IMR-90 (cell line): Measurements from ENCODE around the gene ZDHHC17. TPM values are rescaled to one million over a fixed set of nuclear protein-coding genes. Genes with fewer than 3 reads are reported as not detected.

Experiments used
- ATAC-seq: fragments of 200-7000 bp; cut with Tn5 transposase; 2 replicates; pipeline ENCODE4 v1.9.1; 2020; ENCODE audit warnings: low read depth, mild to moderate bottlenecking, moderate library complexity
- BruUV-seq: library from RNA; stranded (reverse); fragments of 400-500 nt; replicated peaks from 2 replicates; lab custom pipeline; 2021; lab: Mats Ljungman, UMichigan
- CTCF ChIA-PET: fragments of 300-600 bp; formaldehyde crosslinking; extraction: SDS; loops from one replicate; lab custom pipeline; 2021; ENCODE audit warnings: antibody characterized with exemption; lab: Yijun Ruan, JAX
- POLR2A ChIA-PET: fragments of 300-600 bp; sonication (Branson Sonifier 250); formaldehyde crosslinking; loops from one replicate; lab custom pipeline; 2022; ENCODE audit warnings: antibody characterized with exemption; ENCODE audit not compliant: unreplicated experiment; lab: Charles Lee
- DNase-seq: peaks from one replicate; pipeline ENCODE4 v3.0.0; 2013
- H2AFZ ChIP-seq: replicated peaks from 2 replicates; pipeline ENCODE3; 2013; ENCODE audit warnings: low read length, mild to moderate bottlenecking; ENCODE audit not compliant: poor library complexity
- H2AK5ac ChIP-seq: 2 replicates; pipeline ENCODE4 v1.6.1; 2013; ENCODE audit warnings: low read depth, low read length, inconsistent platforms
- H2AK9ac ChIP-seq: replicated peaks from 2 replicates; pipeline ENCODE3; 2013; ENCODE audit warnings: mild to moderate bottlenecking, low read depth, low read length, moderate library complexity; ENCODE audit not compliant: poor library complexity
- H2BK120ac ChIP-seq: 2 replicates; pipeline ENCODE4 v1.6.1; 2013; ENCODE audit warnings: low read depth, low read length, inconsistent platforms
- H2BK15ac ChIP-seq: 3 replicates; pipeline ENCODE4 v1.6.1; 2013; ENCODE audit warnings: low read depth, low read length, inconsistent platforms
- H2BK20ac ChIP-seq: 2 replicates; pipeline ENCODE4 v1.6.1; 2013; ENCODE audit warnings: low read depth, mild to moderate bottlenecking, inconsistent platforms, low read length, moderate library complexity
- H2BK5ac ChIP-seq: 2 replicates; pipeline ENCODE4 v1.6.1; 2013; ENCODE audit warnings: mild to moderate bottlenecking, low read depth, low read length, inconsistent platforms; ENCODE audit not compliant: poor library complexity, severe bottlenecking
- H3K14ac ChIP-seq: replicated peaks from 2 replicates; pipeline ENCODE4 v1.6.1; 2013; ENCODE audit warnings: low read depth, low read length, inconsistent platforms
- H3K18ac ChIP-seq: 2 replicates; pipeline ENCODE4 v1.6.1; 2013; ENCODE audit warnings: low read depth, low read length, control low read depth
- H3K23ac ChIP-seq: 2 replicates; pipeline ENCODE4 v1.6.1; 2013; ENCODE audit warnings: low read depth, low read length, inconsistent platforms
- H3K27ac ChIP-seq: 2 replicates; pipeline ENCODE4 v1.5.1; 2013; ENCODE audit warnings: mild to moderate bottlenecking, control low read depth, low read length; ENCODE audit not compliant: insufficient read depth
- H3K27me3 ChIP-seq: 2 replicates; pipeline ENCODE4 v1.6.1; 2013; ENCODE audit warnings: low read length; ENCODE audit not compliant: control insufficient read depth, insufficient read depth
- H3K36me3 ChIP-seq: 2 replicates; pipeline ENCODE4 v1.6.1; 2013; ENCODE audit warnings: low read length, mixed read lengths; ENCODE audit not compliant: control insufficient read depth, insufficient read depth
- H3K4ac ChIP-seq: 2 replicates; pipeline ENCODE4 v1.6.1; 2013; ENCODE audit warnings: low read depth, low read length, inconsistent platforms
- H3K4me1 ChIP-seq: 2 replicates; pipeline ENCODE4 v1.6.1; 2013; ENCODE audit warnings: low read length, mixed read lengths; ENCODE audit not compliant: control insufficient read depth, insufficient read depth
- H3K4me2 ChIP-seq: 2 replicates; pipeline ENCODE4 v1.6.1; 2013; ENCODE audit warnings: low read depth, mild to moderate bottlenecking, control low read depth, low read length, moderate library complexity
- H3K4me3 ChIP-seq: 2 replicates; pipeline ENCODE4 v1.5.1; 2013; ENCODE audit warnings: low read depth, mild to moderate bottlenecking, control low read depth, low read length, moderate library complexity; ENCODE audit not compliant: insufficient read depth
- H3K56ac ChIP-seq: 2 replicates; pipeline ENCODE4 v1.6.1; 2013; ENCODE audit warnings: low read length, inconsistent platforms; ENCODE audit not compliant: insufficient read depth; ENCODE audit errors: extremely low read depth
- H3K79me1 ChIP-seq, 2 experiments: 2 replicates each; pipeline ENCODE4 v1.6.1; 2013; ENCODE audit warnings: low read length in 2 of 2, inconsistent platforms in 1 of 2, low read depth in 1 of 2
- H3K9ac ChIP-seq: 2 replicates; pipeline ENCODE4 v1.6.1; 2013; ENCODE audit warnings: low read depth, low read length, control low read depth
- H3K9me1 ChIP-seq: 2 replicates; pipeline ENCODE4 v1.6.1; 2013; ENCODE audit warnings: low read length, inconsistent platforms; ENCODE audit not compliant: insufficient read depth
- H3K9me3 ChIP-seq: 2 replicates; pipeline ENCODE4 v1.6.1; 2013; ENCODE audit warnings: low read length; ENCODE audit not compliant: control insufficient read depth, insufficient read depth
- H4K20me1 ChIP-seq: 2 replicates; pipeline ENCODE4 v1.6.1; 2013; ENCODE audit warnings: low read length, inconsistent platforms; ENCODE audit not compliant: insufficient read depth
- H4K5ac ChIP-seq: 2 replicates; pipeline ENCODE4 v1.6.1; 2013; ENCODE audit warnings: mild to moderate bottlenecking, low read depth, low read length, control low read depth
- H4K8ac ChIP-seq, 2 experiments: 2 replicates each; pipeline ENCODE4 v1.6.1; 2013; ENCODE audit warnings: low read depth in 2 of 2, low read length in 2 of 2, control low read depth in 1 of 2, inconsistent platforms in 1 of 2
- H4K91ac ChIP-seq: 2 replicates; pipeline ENCODE4 v1.6.1; 2013; ENCODE audit warnings: low read depth, low read length, inconsistent platforms; ENCODE audit not compliant: insufficient read depth
- BHLHE40 ChIP-seq: fragments of 150-350 bp; IDR thresholded peaks from 2 replicates; pipeline ENCODE4 v1.6.1; 2016; ENCODE audit warnings: mild to moderate bottlenecking, low read depth, low read length
- MAFK ChIP-seq: IDR thresholded peaks from 2 replicates; pipeline ENCODE4 v1.6.1; 2012; ENCODE audit warnings: low read depth, low read length, improper control_type of control experiment
- MXI1 ChIP-seq: IDR thresholded peaks from 2 replicates; pipeline ENCODE4 v1.6.1; 2012; ENCODE audit warnings: low read depth, mild to moderate bottlenecking, low read length, moderate library complexity, borderline replicate concordance
- SMC3 ChIP-seq: fragments of 150-350 bp; IDR thresholded peaks from 2 replicates; pipeline ENCODE4 v1.6.1; 2016; ENCODE audit warnings: low read depth, mild to moderate bottlenecking, antibody characterized with exemption, low read length, moderate library complexity
- whole genome bisulfite sequencing, 2 experiments: methylation state at CpG; one replicate each; pipeline versions ENCODE4 v1.1.5 to v1.1.7; 2013; ENCODE audit warnings: missing lambda C conversion rate in 2 of 2; ENCODE audit not compliant: insufficient read length in 1 of 2; ENCODE audit errors: extremely low coverage in 2 of 2; 5-methylcytosine and 5-hydroxymethylcytosine counted together
- dilution Hi-C: fragments of 300-500 bp; cut with HindIII; formaldehyde crosslinking; loops from one replicate; pipeline ENCODE4 v1.14.3; 2018; ENCODE audit warnings: low sequenced_read_pairs; ENCODE audit not compliant: unreplicated experiment
- in situ Hi-C: fragments of 300-500 bp; cut with MboI; formaldehyde crosslinking; loops from 3 replicates; pipeline ENCODE4 v1.14.3; 2019; ENCODE audit warnings: low sequenced_read_pairs, inconsistent platforms, mixed read lengths
- intact Hi-C: fragments of 100-400 bp; cut with micrococcal nuclease; formaldehyde crosslinking; loops from 2 replicates; pipeline ENCODE4 v1.10.0; 2022
- polyA plus RNA-seq, 3 experiments: library from polyadenylated mRNA; depleted of rRNA; stranded (reverse); fragments of >200 nt; gene quantifications; 2 replicates each; pipeline ENCODE4 v1.2.3, GENCODE V29; 2012; ENCODE audit warnings: low replicate concordance in 1 of 3
- total RNA-seq: library from RNA; depleted of rRNA; stranded (reverse); fragments of >200 nt; gene quantifications from 2 replicates; pipeline ENCODE4 v1.2.3, GENCODE V29; 2012
- TF ChIP-seq, protein P1 (sequence below): fragments of 150-350 bp; IDR thresholded peaks from 2 replicates; pipeline ENCODE4 v1.6.1; 2016; ENCODE audit warnings: low read depth, mild to moderate bottlenecking, low read length, moderate library complexity, borderline replicate concordance

The ZDHHC17 gene
- total and polyA plus RNA-seq, 2 of the 4 experiments (the other 2 are of a cell fraction): 23.3 to 125 TPM

DNA sequence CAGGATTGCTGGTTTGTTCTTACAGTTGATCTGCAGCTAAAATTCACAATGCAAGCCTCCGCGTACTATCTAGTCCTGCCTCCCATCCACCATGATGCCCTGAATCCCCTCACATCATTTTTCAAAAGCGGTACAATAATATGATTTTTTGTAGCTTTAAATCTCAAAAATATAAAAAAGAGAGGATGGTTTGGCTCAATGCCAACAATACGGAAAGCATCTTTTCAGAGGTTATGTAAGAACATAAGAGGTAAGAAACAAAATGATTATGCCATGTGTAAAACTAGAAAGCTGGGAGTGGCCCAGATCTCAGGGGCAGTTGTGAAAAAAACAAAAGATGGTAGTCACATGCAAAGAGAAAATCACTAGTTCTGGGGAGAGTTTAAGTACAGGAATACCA is 24.0 kb upstream of the ZDHHC17 start (continued):
- no peak for TF ChIP-seq SMC3
- TF ChIP-seq MXI1: no peak
- no peak for TF ChIP-seq BHLHE40

DNA sequence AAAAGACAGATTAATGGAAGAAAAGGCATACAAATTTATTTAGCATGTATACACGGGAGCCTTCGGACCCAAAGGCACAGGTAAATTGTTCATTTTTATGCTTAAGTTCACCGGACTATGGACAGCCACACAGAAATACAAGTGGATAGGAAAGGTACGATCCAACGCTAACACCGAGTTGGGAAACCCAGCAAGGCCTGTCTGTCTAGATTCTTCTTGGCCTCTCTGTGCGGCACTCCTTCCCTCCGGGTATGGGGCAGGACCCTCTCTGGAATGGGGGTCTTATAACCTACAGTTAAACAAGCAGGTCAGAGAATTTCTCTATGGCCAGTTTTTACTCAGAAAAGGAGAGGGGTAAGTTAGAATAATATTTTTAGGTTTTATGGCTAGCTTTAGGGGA is 23.4 kb upstream of the ZDHHC17 start:
- Histone ChIP-seq H3K4me3 (no peak overlapping the region), H3K14ac (no peak overlapping the region), H3K4me1 (no peaks in the 10 kb centered on the region), H4K8ac (no peak overlapping the region), H2BK120ac (no peak overlapping the region), H3K9me1 (no peaks in the 10 kb centered on the region), H3K27me3 (no peaks in the 10 kb centered on the region), H3K27ac (no peak overlapping the region), H2AK5ac (no peak overlapping the region), H3K79me1 (no peaks in the 10 kb centered on the region), H2BK15ac (no peak overlapping the region), H3K56ac (no peak overlapping the region), H3K36me3 (no peaks in the 10 kb centered on the region), H2AK9ac (no peak overlapping the region), H3K18ac (no peak overlapping the region), H3K4ac (no peak overlapping the region), H2AFZ (no peak overlapping the region), H3K9me3 (no peaks in the 10 kb centered on the region), H3K9ac (no peak overlapping the region), H4K91ac (no peak overlapping the region), H4K20me1 (no peaks in the 10 kb centered on the region), H3K23ac (no peak overlapping the region), H2BK5ac (no peak overlapping the region), H2BK20ac (no peak overlapping the region), H4K5ac (no peak overlapping the region), H3K4me2 (no peak overlapping the region)
- DNase-seq: no peak
- TF ChIP-seq MAFK: no peak
- no peak for TF ChIP-seq SMC3
- TF ChIP-seq, protein P1, sequence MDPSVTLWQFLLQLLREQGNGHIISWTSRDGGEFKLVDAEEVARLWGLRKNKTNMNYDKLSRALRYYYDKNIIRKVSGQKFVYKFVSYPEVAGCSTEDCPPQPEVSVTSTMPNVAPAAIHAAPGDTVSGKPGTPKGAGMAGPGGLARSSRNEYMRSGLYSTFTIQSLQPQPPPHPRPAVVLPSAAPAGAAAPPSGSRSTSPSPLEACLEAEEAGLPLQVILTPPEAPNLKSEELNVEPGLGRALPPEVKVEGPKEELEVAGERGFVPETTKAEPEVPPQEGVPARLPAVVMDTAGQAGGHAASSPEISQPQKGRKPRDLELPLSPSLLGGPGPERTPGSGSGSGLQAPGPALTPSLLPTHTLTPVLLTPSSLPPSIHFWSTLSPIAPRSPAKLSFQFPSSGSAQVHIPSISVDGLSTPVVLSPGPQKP: no peak
- CTCF ChIA-PET: no interaction called here
- in situ Hi-C loops (no loop called here), dilution Hi-C loops (no loop called here), intact Hi-C loops (no loop called here)
- POLR2A ChIA-PET: no interaction called here
- BruUV-seq: no TSS peak
- no peak for ATAC-seq
- 100% methylated on average over 2 of the region's 8 CpGs; no CpG with 5 or more reads in 1 of the 2 experiments for WGBS, 2 experiments
